NK-92 (cell line): Measurements from ENCODE around the gene BABAM2.
"Not testable (repeated sequence)": the region's sequence is repeated elsewhere in the genome, so short reads cannot be mapped to it uniquely, and the experiment has no call there.

Experiments used
- DNase-seq: peaks from one replicate; lab custom pipeline; 2025; ENCODE audit not compliant: unreplicated experiment; lab: John Stamatoyannopoulos, UW

Gene BABAM2

DNA sequence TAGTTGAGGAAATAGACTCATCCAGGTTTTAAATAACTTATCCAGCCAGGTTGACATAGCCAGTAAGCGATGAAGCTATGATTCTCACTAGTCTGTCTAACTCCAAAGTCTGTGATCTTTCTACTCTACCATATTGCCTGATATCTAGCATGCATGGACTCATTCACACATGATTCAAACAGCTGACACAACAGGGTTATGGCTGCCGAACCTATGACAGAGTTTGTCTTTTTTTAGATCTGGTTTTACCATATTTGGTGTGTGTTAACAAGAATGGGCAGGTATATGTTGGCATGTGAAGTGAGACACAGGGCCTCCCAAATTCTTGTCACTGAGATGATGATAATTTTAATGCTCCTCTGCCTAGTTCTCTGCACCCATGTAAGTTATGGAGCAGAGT is 210.6 kb downstream of the BABAM2 start:
- DNase-seq = no peak

DNA sequence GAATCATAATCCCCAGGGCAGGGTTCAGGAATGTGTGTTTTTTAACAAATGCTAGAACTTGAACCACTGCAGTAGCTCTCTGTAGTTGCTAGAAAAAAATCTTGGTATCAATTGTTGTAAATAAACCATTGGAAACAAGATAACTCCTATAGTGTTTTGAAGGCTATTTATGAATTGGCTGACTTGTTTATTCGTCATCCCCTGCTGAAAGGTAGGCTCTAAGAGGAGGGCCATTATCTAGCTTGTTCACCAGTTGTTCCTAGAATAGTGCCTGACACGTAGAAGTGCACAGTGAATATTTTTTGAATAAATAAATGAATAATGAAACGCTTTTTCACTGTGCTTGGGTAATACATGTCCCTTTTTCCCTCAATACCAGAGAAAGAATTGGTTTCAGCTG is 211.4 kb downstream of the BABAM2 start:
- DNase-seq = no peak

DNA sequence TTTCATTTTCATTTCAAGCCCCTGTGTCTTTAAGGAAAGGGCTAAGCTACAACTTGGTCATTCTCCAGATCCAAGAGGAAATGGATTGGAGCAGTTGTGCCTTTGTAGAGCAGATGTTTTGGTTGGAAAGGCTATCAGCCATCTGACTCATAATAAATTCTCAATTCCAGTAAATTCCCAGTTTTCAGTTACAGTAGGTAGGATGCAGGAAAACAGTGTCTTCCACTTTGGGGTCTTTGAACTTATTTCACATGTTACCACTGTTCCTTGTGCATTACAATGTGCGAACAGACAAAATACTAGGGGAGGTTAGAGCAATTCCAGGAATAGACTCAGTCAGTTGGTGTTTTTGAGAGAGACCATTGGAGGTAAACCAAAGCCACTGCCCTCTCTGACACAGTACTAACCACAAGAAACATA is 211.9 kb downstream of the BABAM2 start:
- DNase-seq = no peak

DNA sequence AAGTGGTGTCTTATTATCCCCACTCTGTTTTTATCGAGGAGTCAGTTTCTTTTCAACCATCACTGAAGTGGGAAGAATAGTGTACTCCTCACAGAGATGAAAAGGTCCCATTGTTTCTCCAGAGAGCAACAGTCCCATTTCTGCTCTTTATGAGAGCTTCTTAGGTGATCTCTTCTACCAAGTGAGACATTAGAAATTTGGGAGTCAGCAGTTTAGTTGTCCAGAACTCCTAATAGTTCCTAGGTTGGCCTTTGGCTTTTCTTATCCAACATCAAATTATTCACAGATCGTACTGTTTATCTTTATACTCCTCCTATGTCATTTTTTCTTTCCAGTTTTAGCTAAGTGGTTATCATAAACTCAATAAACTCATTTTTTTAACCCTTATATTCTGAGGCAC is 213.1 kb downstream of the BABAM2 start:
- no peak for DNase-seq

DNA sequence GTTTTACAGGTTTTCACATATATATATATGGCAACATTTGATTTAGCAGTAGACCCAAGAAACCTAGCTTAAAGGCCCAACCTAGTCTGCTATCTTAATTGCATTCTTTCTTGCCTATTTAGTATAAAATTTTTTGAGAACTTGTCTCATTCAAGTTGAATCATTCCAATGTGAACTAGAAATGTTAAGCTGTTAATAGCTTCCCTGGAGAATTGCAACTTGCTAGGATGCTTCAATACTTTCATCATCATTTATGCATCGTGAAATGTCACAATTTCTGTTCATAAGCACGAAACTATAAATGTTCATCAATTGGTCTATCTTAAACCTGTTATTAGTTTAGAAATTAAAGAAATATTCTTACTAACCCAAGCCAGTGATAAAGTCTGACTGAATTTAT is 217.6 kb downstream of the BABAM2 start:
- no peak for DNase-seq

DNA sequence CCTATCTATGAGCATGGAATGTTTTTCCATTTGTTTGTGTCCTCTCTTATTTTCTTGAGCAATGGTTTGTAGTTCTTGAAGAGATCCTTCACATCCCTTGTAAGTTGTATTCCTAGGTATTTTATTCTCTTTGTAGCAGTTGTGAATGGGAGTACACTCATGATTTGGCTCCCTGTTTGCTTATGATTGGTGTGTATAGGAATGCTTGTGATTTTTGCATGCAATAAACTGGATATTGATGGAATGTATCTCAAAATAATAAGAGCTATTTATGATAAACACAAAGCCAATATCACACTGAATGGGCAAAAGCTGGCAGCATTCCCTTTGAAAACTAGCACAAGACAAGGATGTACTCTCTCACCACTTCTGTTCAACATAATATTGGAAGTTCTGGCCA is 223.2 kb downstream of the BABAM2 start:
- DNase-seq = not testable (repeated sequence)

DNA sequence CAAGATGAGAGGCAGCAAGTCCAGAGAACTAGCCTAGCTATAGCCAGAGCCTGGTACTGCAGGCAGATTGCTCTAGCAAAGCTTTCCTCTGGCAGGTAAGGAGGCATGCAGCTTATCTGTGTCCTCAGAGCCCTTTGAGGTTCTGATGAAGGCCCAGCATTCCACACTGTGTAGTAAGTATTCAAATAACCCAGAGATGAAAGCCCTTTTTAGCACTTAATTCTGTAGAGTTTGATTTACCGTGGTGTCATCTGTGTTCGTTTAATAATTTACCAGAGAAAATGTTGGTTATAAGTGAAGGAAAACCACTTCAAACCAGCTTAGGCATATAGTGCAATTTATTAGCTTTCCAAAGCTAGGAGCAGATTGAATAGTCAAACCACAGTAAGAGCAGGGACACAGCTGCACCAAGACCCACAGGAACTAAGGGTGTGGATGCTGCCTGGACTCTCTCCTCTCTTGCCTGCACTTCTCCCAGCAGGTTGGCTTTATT is 226.6 kb downstream of the BABAM2 start:
- no peak for DNase-seq

DNA sequence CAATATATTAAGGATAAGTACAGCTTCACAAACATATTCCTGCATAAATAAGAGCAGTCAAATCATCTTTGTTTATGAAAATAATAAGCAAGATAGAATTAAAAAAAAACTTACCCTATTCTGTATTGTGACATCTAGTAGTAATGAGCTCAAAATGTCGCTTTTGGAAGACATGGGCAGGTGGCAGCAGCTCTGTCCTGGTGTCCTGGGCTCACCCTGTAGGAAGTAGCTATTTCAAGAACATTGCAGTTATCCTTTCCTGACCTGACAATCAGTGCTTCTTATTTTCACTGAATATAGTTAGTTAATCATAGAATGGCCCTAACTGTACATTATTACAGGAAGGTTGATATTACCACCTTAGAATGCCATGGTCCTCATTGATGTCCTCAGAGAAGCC is 229.1 kb downstream of the BABAM2 start:
- DNase-seq = no peak

DNA sequence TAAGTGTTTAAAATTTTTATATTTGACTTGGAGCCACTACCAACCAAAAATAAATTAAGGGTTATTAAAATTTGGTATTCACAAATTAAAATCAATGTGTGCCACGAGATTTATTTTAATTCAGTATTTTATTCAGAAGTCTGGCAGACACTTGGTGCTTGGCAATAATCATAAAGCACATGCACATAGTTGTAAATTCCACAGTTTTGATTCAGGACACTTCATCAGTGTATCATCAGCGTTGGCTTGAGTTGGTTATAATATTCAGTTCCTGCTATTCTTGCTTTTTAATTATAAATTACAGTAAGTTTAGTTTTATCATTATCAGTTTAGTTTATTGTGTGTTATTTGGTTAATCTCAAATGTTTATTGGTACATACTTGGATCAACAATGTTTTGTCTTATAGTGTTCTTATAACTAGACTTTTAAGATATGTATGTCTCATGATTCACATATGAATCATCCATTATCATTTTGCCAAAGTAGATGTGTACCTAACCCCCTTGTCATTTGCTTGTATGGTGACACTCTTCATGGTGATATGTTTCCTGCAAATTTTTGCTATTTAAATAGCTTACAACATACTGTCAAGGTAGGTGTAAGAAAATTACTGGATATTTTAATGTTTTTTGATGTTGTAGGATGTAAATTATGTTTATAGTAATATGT is 237.9 kb downstream of the BABAM2 start:
- no peak for DNase-seq

DNA sequence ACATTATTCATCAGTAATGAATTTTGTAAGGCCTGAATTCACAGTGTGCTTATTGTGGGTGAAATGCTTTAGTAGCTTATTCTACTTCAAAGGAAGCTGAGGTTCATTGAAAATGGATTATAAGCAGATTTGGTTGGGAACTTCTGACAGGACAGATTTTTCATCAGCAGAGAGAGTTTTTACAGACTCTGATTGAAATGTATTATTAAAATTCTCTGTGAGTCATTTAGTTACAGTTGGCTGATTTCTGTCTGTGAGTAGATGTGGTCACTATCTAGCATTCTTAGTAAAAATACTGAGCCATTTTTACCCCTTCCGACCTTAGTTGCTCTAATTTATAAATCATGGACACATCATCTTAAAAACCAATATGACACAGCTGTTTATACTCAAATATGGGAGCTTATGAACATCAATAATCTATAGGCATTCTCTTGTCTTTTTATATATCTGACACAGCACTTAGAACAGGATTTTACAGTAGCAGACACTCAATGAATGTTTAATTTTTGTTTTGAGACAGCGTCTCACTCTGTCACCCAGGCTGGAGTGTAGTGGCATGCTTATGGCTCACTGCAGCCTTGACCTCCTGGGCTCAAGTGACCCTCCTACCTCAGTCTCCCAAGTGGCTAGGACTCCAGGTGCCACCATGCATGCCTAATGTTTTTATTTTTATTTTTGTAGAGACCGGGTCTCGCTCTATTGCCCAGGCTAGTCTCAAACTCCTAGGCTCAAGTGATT is 239.6 kb downstream of the BABAM2 start:
- DNase-seq = no peak

DNA sequence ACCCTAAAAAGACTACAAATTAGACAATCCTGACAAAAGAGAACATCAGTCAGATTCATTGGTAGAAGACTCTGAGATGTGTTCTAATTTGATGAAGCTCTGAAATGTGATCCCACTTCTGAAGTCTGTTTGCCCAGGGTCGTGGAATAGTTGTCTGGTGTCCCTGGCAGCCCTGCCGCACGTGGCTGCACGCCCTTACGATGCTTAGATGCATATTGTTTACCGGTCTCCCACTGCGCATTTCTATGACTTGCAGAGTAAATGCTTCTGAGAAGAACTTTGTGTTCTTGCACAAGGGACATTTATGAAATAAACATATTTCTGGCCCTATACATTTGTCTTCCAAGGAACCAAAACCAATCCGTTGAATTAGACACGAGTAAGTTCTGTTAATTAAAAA is 243.2 kb downstream of the BABAM2 start:
- DNase-seq = no peak

DNA sequence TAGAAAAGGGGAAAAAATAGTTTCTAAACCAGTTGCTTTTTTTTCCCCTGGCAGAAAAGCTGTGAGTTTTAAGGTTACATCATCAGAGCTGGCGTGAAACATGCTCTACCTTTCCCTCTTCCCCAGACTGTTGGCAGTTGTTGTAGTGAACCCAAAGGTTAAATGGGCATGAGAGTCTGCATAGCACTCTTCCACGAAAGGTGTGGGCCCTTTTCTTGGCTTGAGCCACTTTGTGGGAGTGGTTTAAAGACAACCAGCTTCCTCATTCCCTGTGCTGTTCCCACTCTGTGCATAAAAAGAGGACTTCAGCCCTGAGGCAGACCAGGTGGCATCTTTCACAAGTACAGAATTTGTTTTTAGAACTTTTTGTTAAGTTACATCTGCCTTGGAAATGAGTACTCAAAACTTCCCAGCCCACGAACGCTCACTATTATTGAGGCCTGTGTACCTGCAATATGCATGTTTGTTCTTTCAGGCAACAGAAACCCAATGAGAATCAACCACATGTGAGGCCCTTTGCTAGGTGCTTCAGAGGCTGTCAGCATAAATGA is 243.8 kb downstream of the BABAM2 start:
- no peak for DNase-seq

DNA sequence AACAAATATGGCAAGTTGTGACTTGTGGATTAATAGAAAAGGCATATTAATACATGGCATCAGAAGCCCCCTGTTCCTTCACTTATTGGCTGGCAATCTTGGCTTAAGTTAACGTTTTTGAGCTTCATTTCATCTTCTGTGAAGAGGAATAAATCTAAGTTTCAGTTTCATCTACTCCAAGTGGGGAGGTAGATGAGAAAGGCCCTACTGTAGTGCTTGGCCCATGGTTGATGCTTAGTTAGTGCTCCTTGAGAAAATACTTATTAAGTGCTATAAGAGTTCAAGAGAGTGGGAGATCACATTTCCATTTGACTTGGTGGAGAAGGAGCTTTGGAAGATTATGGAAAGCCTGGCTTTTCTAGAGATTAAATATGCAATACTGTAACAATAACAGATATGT is 244.3 kb downstream of the BABAM2 start:
- no peak for DNase-seq

DNA sequence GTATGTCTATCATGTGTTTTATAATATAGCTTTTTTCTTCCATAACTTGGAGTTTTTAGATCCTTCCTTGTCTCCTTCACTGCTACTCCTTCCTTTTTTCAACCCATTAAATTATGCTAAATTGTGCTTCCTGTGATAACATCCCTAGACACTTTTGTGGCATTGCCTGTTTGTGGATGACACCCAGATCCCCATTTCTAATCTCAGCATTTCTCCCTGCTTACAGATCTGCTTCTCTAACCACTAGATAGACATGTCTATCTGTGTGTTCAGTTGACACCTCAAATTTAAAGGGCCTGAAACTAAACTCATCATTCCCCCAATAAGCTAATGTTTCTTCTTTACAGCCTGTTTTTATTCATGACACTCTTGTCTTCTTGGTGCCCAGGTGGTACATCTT is 244.8 kb downstream of the BABAM2 start:
- no peak for DNase-seq

DNA sequence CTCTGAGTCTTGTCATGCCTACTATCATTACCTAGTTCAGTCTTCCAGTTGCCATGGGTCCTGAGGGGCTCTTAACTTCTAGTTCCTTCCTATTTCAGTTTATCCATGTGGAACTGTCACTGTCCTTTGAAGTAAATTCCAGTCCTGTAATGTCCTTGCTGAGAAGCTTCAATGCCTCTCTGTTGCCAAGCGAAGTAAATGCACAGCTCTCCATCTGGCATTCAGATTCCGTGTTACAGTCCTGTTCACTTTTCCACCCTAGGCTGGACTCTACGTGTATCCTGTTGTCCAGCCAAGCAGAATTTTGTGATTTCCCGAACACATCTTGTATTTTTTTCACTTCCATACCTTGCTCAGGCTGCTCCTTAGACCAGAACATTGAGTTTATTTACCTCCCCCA is 245.3 kb downstream of the BABAM2 start:
- no peak for DNase-seq

DNA sequence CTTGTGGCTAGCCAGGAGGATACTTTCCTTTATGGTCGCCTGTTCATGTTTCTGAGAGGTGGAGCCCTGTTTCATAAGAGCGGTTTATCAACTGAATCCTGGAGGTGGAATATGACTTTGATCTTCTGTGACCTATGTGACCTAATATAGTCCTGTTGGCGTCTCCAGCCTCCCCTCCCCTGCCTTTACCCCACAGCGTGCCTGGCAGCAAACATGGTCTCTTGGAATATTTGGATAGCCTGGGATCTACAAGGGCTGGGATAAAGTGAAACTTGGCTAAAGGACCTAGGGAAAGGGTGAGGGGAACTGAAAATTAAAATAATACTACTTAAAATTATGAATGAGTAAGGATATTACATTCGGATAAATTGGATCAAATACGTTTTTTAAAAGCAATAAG is 246.0 kb downstream of the BABAM2 start:
- DNase-seq = no peak

DNA sequence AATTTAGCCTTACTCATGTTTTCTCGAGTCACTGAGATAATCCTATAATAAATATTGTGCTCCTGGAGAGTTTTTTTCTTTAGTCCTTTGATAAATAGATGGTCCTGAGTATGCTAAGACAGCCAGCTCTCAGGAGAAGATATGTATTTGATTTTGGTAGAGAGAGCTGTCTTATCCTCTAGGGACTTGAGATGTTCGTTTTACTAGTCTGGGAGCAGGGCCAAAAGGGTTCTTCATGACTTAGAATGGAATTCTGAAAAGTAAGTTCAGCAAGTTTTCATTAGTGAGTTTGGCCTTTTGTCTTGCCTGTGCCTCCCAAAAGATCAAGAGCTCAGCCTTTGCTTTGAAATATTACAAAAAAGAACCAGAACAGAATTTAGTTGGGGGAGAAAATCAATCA is 246.7 kb downstream of the BABAM2 start:
- DNase-seq = no peak

DNA sequence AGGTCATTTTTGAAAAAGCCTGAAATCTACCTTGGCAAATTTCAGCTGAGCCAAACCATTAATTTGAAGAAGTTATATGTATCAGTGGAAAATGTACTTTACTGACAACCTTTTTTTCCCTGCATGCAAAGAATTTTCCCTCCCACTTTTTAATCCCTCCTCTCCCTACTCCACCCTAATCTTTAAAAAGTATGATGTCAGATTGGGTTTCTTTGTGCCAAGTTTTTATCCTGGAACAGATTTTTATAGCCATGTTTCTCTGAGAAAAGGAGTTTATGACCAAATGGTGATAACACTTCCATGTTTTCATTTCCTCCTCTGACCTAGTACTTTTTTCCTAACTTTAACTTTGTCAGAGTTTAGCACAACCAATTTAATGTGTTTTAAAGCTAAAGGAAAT is 251.9 kb downstream of the BABAM2 start:
- DNase-seq = no peak

DNA sequence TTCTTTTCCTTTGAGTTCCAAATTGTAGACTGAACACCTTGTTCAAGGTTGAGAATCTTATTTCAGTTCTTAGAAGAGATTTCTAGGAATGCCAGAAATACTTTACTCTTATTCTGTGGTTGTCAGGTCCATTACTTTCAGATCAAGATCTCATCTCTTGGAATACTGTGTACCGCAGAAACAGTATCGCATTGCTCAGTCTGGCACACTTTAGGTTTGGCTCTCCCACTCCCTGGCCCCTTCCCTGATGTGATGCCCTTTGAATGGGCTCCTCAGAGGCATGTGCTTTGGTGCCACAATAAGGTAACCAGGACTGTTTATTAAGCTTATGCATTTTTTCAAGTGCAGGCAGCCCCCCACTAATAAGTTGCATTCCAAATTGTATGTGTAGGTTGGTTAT is 257.5 kb downstream of the BABAM2 start:
- no peak for DNase-seq

DNA sequence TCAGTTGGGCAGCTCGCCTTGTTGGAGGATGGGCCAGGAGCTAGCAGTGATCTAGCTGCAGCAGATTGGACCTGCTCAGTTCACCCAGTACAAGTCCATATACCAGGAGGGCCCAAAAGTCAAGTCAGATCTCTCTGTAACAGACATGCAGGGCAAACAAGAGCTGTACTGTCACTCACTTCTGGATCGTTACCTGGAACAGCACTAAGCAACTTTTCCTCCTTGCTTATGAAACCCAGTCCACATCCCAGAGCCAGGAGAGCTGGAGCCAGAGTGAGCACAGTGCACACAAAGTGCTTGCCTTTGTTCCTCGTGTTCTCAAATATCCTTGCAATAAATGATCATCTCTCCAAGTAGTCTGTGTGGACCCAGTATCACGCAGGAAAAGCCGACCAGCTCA is 258.0 kb downstream of the BABAM2 start:
- DNase-seq = no peak

DNA sequence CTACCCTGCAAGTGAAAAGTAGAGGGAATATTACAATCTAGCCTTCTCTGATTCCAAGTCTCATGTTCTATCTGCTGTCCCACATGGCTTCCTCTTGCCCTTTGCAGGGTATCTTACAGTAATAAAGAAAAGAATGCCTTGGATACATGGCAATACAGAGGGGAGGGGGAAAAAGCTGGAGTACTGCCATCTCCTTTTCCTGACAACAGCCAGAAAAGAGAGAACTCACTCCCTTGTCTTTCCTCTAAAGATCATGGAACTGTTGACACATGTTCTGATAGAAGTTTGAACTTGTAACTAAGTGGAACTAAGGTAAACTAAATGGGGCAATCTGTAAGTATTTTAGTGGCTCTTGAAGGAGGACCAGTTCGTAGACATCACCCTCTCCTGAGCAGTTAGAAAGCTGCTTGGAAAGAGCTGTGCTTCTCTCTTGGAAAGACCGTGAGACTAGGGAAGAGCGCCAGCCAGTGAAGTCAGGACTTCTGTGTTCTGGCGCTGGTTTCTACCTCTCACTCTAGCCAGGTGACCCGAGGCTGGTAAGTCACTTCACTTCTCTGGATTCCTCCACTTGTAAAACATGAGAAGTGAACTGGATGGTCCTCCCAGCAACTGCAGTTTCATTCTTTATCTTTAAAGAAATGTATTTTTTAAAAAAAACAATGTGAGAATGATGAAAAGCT is 259.8 kb downstream of the BABAM2 start:
- DNase-seq = no peak

DNA sequence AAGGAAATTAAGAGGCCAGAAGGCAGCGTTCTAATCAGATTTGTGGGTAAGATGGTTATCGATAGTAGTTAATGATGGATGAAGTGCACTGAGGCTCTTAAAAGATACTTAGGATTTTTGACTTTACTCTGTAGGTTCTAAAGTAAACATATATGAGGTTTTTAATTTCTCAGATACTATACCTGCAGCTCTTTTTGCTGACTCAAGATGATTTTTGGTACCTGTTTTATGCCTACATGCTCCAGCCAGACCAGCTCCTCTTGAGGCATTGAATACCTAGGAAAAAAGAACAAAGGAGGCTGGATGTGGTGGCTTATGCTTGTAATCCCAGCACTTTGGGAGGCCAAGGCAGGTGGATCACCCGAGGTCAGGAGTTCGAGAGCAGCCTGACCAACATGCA is 260.5 kb downstream of the BABAM2 start:
- DNase-seq = no peak
